GOT3 (cell line): ENCODE results near the gene SPIB.
"Not testable (repeated sequence)": the region's sequence is repeated elsewhere in the genome, so short reads cannot be mapped to it uniquely, and the experiment has no call there.

Source experiments
- DNase-seq: peaks from one replicate; lab custom pipeline; 2025; ENCODE audit warnings: mixed read lengths; lab: John Stamatoyannopoulos, UW

Gene SPIB

GRCh38 chr19:50390952-50391351 is 27.8 kb upstream of the SPIB start:
- DNase-seq: not testable (repeated sequence)

GRCh38 chr19:50392759-50393158 is 26.0 kb upstream of the SPIB start:
- DNase-seq: no peak

DNA sequence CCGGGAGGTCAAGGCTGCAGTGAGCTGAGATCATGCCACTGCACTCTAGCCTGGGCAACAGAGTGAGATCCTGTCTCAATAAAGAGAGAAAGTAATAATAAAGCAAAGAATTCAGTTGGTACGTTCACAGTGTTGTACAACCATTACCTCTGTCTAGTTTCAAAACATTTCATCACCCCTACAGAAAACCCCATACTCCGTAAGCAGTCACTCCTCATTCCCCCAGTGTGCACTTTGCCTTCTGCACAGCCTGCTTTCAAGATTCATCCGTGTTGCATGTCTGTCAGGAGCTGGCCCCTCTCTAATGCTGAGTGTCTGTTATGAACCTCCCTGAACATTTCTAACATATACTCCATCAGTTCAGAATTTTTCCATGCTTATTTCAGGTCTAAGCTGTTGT is 25.1 kb upstream of the SPIB start:
- no peak for DNase-seq

DNA sequence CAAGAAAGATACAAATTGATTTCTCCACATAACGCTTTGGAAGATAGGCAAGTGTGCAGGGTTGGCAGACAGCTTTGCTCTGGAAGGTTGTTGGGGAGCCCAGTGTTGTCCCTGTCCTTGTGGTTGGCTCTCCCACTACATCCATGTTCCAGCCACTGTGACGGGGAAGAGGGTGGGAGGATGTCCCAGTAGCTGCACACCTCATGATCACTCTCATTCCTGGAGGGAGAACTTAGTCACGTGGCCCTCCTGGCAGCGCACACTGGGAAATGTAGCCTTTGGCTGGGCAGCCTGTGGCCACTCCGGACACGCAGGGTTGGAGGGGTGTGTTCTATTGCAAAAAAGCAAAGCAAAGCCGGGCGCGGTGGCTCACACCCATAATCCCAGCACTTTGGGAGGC is 24.7 kb upstream of the SPIB start:
- DNase-seq: no peak

DNA sequence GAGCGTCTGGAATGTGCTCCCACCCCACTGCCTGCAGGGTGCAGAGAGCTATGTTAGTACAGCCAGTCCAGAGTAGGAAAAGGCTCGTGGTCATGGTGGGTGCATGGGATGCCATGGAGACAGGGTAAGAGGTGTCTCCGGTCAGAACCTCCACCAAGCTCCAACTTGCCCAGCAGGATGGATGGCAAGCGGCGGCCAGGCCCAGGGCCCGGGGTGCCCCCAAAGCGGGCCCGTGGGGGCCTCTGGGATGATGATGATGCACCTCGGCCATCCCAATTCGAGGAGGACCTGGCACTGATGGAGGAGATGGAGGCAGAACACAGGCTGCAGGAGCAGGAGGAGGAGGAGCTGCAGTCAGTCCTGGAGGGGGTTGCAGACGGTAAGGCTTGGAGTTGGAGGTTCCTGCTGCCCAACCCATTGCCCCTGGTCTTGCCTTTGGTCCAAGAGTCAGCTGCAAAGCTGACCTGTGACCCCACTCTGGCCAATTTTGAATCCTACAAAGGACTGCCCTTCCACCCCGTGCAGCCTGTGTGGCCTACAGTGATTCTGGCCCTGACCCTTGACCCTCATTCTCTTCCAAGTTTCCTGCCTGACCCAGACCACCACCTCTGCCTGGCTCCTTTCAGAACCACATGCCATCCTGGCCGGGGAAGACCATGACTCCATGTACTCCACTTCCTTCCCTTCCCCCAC is 19.9 kb upstream of the SPIB start:
- DNase-seq: no peak

GRCh38 chr19:50399368-50399745 is 19.4 kb upstream of the SPIB start:
- DNase-seq: no peak

DNA sequence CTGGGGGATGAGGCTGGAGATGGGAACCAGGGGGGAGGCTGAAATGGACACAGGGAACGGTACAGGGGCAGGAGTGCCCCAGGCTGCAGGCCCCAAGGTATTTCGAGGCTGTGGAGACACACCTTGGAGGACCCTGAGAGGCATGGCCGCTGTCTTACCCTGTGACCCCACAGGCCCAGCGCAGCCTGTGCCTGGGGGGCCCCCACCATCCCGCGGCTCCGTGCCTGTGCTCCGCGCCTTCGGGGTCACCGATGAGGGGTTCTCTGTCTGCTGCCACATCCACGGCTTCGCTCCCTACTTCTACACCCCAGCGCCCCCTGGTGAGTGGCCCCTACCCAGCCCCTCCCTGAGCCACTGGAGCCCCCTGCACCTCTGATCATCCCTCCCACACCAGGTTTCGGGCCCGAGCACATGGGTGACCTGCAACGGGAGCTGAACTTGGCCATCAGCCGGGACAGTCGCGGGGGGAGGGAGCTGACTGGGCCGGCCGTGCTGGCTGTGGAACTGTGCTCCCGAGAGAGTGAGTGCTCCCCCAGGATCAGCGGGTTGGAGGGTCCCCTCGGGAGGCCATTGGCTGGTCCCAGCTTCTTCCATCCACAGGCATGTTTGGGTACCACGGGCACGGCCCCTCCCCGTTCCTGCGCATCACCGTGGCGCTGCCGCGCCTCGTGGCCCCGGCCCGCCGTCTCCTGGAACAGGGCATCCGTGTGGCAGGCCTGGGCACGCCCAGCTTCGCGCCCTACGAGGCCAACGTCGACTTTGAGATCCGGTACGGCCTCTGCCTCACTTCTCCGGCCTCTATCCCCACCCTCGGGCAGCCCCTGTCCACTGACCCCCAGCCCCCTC is 16.9 kb upstream of the SPIB start:
- DNase-seq: no peak

DNA sequence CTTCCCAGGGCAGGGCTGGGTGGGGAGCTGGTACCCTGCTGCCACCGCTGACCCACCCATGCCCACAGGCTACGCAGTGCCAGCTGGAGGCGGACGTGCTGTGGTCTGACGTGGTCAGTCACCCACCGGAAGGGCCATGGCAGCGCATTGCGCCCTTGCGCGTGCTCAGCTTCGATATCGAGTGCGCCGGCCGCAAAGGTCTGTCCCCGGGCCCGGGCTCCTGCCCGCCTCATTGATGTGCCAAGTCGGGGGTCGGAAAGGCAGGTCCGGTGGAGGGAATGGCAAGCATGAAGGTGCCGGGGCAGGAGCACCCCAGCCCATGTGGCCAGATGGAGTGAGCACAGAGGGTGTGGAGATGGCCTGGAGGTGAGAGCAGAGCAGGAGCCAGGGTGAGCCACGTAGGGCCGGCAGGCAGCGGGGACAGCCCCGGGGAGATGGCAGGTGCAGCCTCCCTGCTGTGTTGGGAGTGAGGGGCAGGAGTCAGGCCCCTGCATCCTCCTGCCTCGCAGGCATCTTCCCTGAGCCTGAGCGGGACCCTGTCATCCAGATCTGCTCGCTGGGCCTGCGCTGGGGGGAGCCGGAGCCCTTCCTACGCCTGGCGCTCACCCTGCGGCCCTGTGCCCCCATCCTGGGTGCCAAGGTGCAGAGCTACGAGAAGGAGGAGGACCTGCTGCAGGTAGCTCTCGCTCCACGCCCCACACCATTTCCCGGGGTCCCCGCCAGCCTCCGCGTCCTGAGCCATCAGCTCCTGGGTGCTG is 16.0 kb upstream of the SPIB start:
- no peak for DNase-seq

- DNase-seq: no peak
Observed at GRCh38 chr19:50406156-50406820, 12.4 kb upstream of the SPIB start.

- DNase-seq: no peak
Observed at GRCh38 chr19:50406829-50407228, 11.9 kb upstream of the SPIB start.

DNA sequence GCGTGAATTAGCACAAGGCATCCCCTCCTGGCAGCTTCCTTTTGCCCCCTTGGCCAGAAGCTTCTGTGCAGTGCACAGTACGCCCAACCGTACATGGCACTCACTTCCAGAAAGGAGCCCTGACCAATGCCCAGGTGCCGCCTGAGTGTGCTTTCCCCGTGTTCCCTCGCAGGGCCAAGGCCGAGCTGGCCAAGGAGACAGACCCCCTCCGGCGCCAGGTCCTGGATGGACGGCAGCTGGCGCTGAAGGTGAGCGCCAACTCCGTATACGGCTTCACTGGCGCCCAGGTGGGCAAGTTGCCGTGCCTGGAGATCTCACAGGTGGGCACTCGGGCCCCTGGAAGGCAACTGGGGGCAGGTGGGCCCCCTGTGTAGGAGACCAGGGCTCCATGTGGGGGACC is 9.4 kb upstream of the SPIB start:
- no peak for DNase-seq

DNA sequence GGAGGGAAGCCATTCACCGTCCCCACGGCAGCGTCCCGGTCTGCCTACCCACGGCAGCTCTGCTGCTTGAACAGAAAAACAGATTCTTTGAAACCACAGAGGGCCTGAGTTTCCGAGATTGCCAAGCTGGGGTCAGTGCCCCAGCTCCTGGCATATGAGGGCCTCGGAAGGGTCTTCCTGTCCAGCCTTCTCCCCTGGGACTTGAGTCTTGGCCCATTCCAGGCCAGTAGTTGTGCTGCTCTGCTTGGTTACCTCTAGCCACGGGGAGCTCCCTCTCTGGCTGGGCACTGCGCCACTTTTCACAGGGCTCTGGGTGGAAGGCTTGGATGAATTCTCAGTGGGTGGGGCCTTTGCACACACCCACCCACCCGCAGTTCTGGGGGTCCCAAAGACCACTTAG is 8.6 kb upstream of the SPIB start:
- DNase-seq: no peak

DNA sequence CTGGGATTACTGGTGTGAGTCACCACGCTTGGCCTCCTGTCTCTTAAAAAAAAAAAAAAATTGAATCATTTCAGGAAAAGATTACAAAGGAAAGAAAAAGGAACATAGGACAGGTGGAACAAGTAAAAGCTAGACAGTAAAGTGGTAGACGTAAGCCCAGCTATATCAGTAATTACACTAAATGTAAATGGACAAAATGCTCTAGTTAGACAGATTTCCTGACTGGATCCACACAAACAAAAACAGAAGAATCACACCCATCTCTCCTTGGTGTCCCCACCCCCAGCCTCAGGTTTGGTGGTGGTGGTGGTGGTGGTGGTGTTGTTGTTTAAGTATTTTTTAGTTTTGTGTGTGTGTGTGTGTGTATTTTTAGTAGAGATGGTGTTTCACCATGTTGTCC is 6.3 kb upstream of the SPIB start:
- no peak for DNase-seq

- no peak for DNase-seq
Observed at GRCh38 chr19:50413096-50413495, 5.6 kb upstream of the SPIB start.

- no peak for DNase-seq
Observed at GRCh38 chr19:50413531-50413930, 5.2 kb upstream of the SPIB start.

GRCh38 chr19:50414864-50415660 is 3.7 kb upstream of the SPIB start:
- no peak for DNase-seq

DNA sequence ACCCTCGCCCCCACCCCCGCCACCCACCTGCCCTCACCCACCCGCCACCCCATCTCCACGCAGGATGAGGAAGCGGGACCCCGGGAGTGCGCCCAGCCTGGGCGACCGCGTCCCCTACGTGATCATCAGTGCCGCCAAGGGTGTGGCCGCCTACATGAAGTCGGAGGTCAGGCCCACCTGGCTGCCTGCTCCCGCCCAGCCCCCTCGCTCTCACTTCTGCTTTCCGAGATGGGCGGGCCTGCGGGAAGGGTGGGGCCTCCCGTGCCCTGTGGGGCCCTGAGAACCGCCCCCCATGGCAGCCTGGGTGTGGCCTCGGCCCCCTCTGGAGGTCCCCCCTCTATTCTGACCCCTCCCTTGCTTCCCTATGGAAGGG is 3.1 kb upstream of the SPIB start:
- DNase-seq: no peak

DNA sequence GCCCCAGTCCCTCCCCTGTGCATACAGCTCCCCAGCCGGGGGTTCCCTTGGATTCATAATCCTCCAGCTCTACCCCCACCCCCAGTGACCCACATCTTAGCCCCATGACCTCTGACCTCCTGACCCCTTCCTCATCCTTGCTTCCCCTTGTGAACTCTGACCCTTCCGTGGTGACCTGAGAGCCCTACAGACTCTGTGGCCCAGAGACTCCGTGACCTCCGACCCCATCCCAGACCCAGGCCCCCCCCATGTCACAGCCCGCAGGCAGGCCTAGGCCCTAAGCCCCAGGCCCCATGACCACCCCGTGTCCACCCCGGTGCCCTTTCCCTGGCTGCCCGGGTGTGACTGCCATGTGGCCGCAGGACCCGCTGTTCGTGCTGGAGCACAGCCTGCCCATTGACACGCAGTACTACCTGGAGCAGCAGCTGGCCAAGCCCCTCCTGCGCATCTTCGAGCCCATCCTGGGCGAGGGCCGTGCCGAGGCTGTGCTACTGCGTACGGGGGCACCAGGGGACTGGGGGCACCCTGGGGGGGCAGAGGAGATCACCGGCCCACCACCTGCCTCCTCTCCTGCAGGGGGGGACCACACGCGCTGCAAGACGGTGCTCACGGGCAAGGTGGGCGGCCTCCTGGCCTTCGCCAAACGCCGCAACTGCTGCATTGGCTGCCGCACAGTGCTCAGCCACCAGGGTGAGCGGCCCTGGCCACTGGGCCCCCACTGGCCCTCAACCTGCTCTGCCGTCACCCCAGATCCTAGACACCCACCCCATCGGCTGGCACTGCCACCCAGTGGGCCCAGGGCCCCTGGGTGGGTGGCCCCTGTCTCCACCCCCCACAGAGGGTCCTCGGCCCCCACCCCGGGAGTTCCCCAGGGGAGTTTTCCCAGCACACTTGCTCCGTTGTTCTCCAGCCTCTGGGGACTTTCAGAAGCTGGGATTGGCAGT is 2.4 kb upstream of the SPIB start:
- no peak for DNase-seq

DNA sequence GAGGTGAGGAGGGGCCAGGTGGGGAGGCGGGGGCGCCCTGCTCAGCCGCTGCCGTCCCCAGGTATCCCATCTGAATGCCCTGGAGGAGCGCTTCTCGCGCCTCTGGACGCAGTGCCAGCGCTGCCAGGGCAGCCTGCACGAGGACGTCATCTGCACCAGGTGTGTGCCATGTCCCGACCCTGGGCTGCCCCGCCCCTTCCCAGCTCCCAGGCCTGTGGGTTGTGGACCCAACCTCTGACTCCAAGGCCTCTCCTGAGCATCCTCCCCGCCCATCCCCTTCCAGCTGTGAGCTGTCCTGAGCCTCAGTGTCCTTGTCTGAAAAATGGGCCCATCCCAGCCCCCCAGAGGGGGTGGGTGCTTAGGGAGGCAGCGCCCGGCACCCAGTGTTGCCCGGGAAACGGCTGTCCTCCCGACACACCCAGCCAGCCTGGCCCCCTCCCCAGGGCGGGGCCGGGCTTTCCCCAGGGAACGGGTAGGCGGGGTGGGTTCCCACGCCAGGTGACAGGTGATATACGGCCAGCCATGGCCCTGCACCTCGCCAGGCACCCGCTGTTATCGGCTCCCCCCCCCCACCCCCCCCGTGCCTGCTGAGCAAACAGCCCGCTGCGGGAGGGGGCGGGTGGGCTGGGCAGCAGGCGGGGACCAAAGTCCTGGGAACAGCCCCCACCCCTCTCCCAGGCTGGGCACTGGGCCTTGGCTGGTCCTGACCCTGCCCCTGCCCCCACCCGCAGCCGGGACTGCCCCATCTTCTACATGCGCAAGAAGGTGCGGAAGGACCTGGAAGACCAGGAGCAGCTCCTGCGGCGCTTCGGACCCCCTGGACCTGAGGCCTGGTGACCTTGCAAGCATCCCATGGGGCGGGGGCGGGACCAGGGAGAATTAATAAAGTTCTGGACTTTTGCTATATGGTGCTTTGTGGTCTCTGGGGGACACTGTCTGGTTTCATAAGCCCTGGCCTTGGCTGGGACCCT is 1.3 kb upstream of the SPIB start:
- no peak for DNase-seq
